ENCODE results near the gene DTNB.

DNA sequence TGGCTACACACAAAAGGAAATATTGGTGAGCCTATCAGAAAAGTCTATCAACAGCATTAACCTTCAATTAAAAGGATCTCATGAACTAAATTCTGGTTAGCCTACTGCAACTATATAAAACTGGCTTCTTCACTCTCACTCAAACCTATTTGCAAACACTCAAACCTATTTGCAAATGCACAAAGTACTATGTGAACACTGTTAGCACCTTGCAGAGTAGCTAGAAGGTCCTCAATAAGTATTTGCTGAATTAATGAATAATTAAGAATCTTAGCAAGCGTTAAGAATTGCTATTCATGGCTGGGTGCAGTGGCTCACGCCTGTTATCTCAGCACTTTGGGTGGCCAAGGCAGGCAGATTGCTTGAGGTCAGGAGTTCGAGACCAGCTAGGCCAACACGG lies 150.3 kb downstream of the DTNB start:
- TF ChIP-seq CEBPB (IDR thresholded peaks at IDR 0.05; ENCODE audit: low read depth, low read length) (no peak), MXI1 (IDR thresholded peaks at IDR 0.05; ENCODE audit: borderline replicate concordance, low read depth, low read length) (no peak), POLR2A (IDR thresholded peaks at IDR 0.05; ENCODE audit: low read depth, low read length) (no peak), FOS (IDR thresholded peaks at IDR 0.05; ENCODE audit: low read depth, low read length) (no peak), SMC3 (IDR thresholded peaks at IDR 0.05; ENCODE audit: low read depth, low read length) (no peak), MAFK (IDR thresholded peaks at IDR 0.05; ENCODE audit: low read depth, low read length) (no peak), RAD21 (IDR thresholded peaks at IDR 0.05; ENCODE audit: low read length) (no peak), USF2 (IDR thresholded peaks at IDR 0.05; ENCODE audit: low read depth, low read length) (no peak), RFX5 (IDR thresholded peaks at IDR 0.05; ENCODE audit: low read depth, low read length) (no peak), NFE2L2 (IDR thresholded peaks at IDR 0.05; ENCODE audit: low read depth, low read length) (no peak), RCOR1 (IDR thresholded peaks at IDR 0.05; ENCODE audit: insufficient replicate concordance, low read length) (no peak)
- TF ChIP-seq, protein P1, sequence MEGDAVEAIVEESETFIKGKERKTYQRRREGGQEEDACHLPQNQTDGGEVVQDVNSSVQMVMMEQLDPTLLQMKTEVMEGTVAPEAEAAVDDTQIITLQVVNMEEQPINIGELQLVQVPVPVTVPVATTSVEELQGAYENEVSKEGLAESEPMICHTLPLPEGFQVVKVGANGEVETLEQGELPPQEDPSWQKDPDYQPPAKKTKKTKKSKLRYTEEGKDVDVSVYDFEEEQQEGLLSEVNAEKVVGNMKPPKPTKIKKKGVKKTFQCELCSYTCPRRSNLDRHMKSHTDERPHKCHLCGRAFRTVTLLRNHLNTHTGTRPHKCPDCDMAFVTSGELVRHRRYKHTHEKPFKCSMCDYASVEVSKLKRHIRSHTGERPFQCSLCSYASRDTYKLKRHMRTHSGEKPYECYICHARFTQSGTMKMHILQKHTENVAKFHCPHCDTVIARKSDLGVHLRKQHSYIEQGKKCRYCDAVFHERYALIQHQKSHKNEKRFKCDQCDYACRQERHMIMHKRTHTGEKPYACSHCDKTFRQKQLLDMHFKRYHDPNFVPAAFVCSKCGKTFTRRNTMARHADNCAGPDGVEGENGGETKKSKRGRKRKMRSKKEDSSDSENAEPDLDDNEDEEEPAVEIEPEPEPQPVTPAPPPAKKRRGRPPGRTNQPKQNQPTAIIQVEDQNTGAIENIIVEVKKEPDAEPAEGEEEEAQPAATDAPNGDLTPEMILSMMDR (conservative IDR thresholded peaks at IDR 0.05; ENCODE audit: low read depth, low read length) = no peak
- TF ChIP-seq, protein P2, sequence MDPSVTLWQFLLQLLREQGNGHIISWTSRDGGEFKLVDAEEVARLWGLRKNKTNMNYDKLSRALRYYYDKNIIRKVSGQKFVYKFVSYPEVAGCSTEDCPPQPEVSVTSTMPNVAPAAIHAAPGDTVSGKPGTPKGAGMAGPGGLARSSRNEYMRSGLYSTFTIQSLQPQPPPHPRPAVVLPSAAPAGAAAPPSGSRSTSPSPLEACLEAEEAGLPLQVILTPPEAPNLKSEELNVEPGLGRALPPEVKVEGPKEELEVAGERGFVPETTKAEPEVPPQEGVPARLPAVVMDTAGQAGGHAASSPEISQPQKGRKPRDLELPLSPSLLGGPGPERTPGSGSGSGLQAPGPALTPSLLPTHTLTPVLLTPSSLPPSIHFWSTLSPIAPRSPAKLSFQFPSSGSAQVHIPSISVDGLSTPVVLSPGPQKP (IDR thresholded peaks at IDR 0.05; ENCODE audit: borderline replicate concordance, low read depth, low read length) = no peak
